Hypothalamus (tissue), 51 donors: ENCODE data around the gene IFT57.
"Not testable (repeated sequence)": the region's sequence is repeated elsewhere in the genome, so short reads cannot be mapped to it uniquely, and the experiment has no call there.

Experiments used
- DNase-seq, 51 donors: peaks; one replicate each; lab custom pipeline; 2025; lab: John Stamatoyannopoulos, UW

Gene IFT57, protein sequence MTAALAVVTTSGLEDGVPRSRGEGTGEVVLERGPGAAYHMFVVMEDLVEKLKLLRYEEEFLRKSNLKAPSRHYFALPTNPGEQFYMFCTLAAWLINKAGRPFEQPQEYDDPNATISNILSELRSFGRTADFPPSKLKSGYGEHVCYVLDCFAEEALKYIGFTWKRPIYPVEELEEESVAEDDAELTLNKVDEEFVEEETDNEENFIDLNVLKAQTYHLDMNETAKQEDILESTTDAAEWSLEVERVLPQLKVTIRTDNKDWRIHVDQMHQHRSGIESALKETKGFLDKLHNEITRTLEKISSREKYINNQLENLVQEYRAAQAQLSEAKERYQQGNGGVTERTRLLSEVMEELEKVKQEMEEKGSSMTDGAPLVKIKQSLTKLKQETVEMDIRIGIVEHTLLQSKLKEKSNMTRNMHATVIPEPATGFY

GRCh38 chr3:108221911-108222852, at the start of gene IFT57:
IFT57 (minus strand) TSS chr3:108222424; CDS start chr3:108222322, 102 bp downstream.
- DNase-seq: peak; percentile 38 to 99 (median 96)

- DNase-seq: no peak
Measured at GRCh38 chr3:108271626-108272025, 49.4 kb upstream of the IFT57 start.

- not testable (repeated sequence) for DNase-seq
Measured at GRCh38 chr3:108268235-108268634, 46.0 kb upstream of the IFT57 start.

DNA sequence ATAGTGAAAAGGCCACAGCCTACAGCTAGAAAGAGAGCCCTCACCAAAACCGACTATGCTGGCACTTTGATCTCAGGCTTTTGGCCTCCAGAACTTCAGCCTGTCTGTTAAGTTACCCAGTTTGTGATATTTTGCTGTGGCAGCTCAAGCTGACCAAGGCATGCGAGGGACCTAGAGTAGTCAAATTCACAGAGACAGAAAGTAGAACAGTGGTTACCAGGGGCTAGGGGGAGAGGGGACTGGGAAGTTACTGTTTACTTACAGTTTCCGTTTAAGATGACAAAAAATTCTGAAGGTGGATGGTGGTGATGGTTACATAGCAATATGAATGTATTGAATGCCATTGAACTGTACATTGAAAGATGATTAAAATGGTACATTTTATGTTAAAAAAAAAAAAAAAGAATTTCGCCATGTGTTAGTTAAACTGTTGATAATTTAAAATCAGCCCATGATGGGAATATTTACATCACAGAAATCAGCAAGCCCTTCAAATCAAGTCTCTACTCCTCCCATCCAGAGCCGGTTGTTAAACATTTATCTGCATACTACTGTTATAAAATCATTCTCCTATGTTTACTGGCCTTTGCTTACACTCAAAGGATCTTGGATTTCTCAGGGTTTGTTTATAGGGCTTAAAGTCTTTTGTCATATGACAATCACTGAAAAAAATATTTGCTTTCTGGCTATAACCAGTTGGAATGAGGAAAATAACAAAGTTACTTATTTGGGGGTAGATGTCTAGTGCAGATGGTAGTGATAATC, 42.5 kb upstream of the IFT57 start:
- not testable (repeated sequence) for DNase-seq

- no peak for DNase-seq
Measured at GRCh38 chr3:108255131-108255530, 32.9 kb upstream of the IFT57 start.

GRCh38 chr3:108251844-108252243, 29.6 kb upstream of the IFT57 start:
- no peak for DNase-seq

GRCh38 chr3:108251265-108251664, 29.0 kb upstream of the IFT57 start:
- DNase-seq: no peak

DNA sequence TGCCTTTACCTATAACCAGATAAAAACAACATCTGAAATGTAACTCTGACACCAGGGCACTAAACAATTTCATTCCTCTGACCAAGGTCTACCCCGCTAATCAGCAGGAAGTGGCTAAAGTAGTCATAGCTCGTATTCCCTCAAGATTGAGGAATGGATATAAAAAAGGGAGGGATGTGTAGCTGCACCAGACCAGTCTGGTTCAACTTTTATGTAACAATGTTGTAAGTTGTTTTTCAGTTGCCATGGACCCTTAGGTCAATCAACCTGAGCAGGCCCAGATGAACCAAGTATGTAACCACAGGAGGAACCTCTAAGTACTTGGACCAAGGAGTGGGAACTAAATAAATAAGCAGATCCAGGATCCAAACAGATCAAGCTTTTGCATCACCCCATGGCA, 28.4 kb upstream of the IFT57 start:
- DNase-seq: no peak

DNA sequence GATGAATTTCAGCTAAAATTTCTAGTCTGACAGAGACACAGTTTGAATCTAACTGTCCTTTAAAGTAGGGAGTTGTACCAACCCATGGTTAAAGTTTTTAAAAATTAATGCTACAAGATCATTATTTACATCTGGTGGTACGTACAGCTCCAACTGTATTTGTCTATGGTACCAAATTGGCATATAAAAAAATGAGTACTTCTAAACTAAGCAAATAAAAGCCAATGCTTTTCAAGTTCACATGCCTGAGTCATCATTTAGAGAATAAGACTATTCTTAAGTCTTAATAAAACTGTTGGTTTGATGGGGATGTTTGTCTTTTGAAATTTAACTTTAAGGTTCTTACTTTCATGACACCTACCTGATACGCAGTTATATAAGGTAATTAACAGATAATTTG, 21.0 kb upstream of the IFT57 start:
- DNase-seq: no peak

DNA sequence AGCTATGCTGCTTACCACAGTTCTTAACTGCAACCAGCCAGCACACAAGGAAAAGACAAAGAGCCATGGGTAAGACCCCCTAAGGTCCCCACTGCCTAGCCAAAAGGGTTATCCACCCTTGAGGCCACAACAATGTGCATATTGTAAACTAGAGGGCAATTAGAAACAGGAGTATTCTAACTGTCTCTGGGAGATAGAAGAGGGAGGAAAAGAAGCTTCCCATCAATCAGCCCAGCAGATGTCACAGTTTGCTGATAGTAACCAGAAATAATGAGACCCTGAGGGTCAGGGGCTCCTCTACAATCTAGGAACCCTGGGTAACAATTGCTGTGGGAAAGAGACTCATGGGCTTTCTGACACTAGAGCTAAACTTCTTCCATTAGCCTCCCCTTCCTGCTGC, 20.6 kb upstream of the IFT57 start:
- DNase-seq: no peak

- no peak for DNase-seq
Measured at GRCh38 chr3:108241721-108242120, 19.5 kb upstream of the IFT57 start.

DNA sequence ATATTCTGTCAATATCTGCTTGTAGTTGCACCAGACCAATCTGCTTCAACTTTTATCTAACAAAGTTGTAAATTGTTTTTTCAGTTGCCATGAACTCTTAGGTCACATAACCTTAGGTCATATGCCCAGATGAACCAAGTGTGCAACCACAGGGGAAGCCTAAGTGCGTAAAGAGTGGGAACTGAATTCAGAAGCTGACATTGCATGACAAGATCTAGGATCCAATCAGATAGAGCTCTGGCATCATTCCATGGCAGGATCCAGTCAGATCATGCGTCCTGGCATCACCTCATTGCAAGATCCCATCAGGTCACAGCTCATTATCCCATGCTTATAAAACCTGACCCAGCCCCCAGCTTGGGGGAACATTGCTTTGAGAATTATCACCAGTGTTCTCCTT, 18.9 kb upstream of the IFT57 start:
- no peak for DNase-seq

DNA sequence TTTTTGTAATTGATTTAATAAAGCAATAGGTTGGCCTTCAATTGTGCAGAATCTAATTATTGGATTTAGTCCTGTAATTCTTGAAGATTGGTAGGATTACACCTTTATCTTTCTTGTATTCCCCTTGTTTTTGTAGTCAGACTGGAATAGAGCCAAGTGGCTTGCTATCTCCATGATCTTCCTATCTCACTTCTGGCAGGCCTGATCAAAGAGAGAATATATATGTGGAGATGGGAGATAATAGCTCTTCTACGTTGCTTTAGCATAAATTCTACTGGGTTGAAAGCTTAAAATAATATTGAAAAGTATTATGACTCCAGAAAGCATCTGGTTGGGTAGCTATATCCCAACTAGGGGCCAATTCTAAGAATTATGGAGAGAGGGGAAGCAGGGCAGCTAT, 16.9 kb upstream of the IFT57 start:
- no peak for DNase-seq

DNA sequence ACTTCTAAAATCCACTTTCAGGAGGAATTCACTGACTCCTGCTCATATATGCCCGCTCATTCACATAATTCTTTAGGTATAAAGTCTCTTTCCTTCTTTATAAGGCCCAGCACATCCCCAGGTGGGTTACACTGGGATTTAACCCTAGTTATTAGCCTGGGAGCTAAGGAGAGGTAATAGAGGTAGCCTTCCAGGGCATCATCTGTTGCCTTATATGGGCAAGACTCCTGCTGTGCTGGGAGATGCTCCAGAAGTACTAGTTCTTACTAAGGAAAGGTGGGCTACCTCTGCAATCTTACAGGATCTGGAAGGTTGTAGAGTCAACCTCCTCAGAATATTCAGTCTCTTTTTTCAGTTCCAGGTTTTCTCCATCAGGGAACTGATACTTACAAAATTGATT, 13.1 kb upstream of the IFT57 start:
- no peak for DNase-seq

DNA sequence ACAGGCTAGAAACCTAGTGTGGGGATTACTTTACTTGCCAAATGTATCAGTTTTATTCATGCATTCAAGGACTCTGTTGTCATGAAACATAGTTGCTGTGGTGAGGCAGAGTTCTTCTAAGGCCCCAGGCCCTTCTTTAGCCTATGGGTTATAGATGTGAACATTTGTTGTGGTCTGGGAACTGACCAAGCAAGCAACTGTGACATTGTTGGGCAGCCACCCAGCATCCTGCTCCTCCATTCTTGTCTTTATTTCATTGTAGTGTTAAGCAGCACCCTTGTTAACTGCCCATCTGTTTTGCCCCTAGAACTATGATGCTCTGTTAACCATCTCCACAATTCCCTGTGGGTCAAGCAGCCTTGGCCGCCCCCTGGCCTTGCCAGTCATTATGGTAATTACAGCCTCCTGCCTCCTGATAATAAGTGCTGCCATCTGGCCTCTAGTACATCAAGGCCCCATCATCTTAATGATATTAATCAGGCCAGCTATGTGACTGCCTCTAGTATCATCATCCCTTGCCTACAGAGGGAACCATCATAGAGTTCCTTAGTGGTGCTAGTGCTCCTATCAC, 12.2 kb upstream of the IFT57 start:
- no peak for DNase-seq

GRCh38 chr3:108228286-108228685, 6.1 kb upstream of the IFT57 start:
- no peak for DNase-seq

- DNase-seq: no peak
Measured at GRCh38 chr3:108227131-108227530, 4.9 kb upstream of the IFT57 start.

DNA sequence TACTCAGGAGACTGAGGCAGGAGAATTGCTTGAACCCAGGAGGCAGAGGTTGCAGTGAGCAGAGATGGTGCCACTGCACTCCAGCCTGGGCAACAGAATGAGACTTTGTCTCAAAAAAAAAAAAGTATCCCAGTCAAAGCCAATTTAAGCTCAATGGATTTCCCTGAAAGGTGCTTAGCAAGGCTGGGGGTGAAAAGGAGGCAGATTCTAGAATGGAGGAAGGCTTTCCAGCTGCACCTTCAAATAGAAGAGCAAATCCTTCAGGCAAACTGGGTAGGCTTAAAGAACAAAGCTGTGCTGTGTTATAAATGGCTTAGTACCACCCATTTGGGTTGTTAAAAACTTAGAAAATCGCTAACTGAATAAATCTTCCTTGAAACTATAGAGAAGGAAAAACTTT, 3.0 kb upstream of the IFT57 start:
- DNase-seq: no peak

GRCh38 chr3:108223928-108224327, 1.7 kb upstream of the IFT57 start:
- peak in 1 of 51 donors; percentile 44 for DNase-seq

DNA sequence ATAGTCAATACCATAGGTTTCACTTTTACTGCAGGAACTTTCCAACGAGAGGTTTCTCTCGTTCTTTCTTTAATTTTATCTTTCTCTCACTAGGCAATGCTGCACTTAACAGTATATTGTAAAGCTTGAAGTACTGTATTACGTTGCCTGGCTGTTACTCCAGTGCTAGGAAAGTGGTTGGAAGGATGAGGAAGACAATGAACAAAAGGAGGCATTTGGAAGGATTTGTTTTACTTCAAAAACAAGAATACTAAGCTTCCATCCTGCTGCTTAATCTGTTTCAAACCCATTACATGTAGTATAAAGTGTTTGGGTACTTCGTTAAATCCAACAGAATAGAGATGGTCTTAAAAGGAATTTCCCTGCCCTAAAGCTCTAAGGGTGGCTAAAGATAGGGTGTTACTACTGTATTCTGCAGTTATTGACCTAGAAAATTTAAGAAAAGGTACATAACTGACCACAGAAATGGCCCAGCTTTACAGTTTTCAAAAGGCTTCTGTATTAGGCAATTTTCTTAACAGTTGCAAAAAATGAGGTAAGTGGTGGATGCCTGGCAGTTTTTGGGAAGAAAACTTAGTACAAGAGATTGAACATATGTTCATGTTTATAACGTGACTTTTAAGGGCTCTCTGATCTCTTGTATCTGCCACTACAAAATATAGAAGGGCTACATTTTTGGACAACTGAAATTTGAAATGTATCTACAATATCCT, 785 bp upstream of the IFT57 start:
- DNase-seq: no peak
